ENCODE measurements around the gene AP5S1.
"Not testable (repeated sequence)": the region's sequence is repeated elsewhere in the genome, so short reads cannot be mapped to it uniquely, and the experiment has no call there.

AP5S1 gene

DNA sequence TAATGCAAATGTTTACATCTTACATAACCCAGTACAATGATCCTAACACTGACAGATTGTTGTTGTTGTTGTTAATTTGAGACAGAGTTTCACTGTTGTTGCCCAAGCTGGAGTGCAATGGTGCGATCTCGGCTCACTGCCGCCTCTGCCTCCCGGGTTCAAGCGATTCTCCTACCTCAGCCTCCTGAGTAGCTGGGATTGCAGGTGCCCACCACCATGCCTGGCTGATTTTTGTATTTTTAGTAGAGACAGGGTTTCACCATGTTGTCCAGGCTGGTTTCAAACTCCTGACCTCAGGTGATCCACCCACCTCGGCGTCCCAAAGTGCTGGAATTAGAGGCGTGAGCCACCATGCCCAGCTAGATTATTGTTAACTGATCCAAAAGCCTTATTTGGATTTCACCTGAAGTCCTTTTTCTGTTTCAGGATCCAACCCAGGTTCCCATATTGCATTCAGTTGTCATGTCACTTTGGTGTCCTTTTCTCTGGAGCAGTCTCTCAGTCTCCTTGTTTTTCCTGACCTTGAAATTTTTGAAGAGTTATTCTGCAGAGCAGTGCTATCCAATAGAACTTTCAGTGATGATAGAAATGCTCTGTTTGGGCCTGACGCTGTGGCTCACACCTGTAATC, 23.8 kb downstream of the AP5S1 start:
- H3K4me1 ChIP-seq (ENCODE audit: control insufficient read depth, insufficient read depth, low read length); DNase-seq (ENCODE audit: low read depth, low spot score); H3K36me3 ChIP-seq (ENCODE audit: control insufficient read depth, insufficient read depth, low read length); H3K27me3 ChIP-seq (ENCODE audit: control insufficient read depth, insufficient read depth, low read length); H3K4me3 ChIP-seq (ENCODE audit: low read length); H3K27ac ChIP-seq (ENCODE audit: low read length); H3K9me3 ChIP-seq (ENCODE audit: control insufficient read depth, insufficient read depth, low read length): not testable (repeated sequence)
- WGBS (ENCODE audit: insufficient coverage, insufficient read length): no CpG with 5 or more reads among the region's 9 CpGs

DNA sequence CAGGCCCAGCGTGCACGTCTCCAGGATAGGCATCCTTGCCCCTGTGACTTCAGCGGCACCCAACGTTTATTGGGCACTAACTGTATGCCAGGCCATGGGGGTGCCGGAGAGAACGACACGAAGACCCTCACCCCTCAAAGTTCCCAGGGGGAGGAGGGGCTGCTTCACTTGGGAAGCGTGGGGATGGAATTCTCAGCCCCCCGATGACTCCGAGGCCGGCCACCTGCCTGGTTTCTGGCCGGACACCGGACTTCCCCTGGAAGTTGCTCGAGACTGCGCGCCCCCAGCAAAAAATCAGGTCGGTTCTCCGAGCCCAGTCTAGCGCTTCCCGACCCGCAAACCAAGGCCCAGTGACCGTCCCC, 26.0 kb downstream of the AP5S1 start:
- Histone ChIP-seq H3K4me1 (ENCODE audit: control insufficient read depth, insufficient read depth, low read length) (peaks cover 4% of the 10 kb centered on the region), H3K36me3 (ENCODE audit: control insufficient read depth, insufficient read depth, low read length) (no peaks in the 10 kb centered on the region), H3K27ac (ENCODE audit: low read length) (no peak overlapping the region), H3K27me3 (ENCODE audit: control insufficient read depth, insufficient read depth, low read length) (no peaks in the 10 kb centered on the region), H3K4me3 (ENCODE audit: low read length) (peak overlapping the region; percentile 89), H3K9me3 (ENCODE audit: control insufficient read depth, insufficient read depth, low read length) (no peaks in the 10 kb centered on the region)
- DNase-seq (ENCODE audit: low read depth, low spot score): no peak
- no CpG with 5 or more reads among the region's 22 CpGs for WGBS (ENCODE audit: insufficient coverage, insufficient read length)

DNA sequence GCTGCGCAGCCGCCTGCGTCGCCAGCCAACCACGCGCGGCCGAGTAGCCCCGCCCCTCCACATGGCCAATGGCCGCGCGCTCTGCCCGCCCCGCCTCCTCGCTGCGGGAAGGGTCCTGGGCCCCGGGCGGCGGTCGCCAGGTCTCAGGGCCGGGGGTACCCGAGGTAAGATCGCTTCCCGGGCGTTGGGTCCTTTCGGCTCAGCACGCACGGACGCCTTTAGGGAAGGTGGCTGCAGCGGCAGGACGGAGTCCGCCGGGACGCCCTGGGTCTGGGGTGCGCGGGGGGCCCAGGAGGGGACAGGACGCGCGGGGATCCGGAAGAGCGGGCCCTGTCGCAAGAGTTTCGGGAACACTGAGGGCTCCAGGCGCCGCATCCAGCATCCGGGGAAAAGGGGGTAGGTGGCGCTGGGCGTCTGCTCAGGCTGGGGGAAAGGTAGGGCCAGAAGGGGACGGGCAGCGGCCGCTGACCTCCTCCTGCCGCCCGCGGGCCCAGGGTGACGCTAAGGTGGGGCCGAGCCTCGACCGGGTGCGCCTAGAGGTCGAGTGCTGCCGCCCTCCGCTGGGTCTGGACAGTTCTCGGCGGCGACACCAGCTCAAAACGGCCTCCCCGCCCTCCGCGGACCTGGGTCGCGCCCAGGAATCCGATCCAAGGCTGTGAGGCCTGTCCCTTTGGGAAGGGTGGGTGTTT, 26.5 kb downstream of the AP5S1 start, which contains the start of gene MAVS:
MAVS (plus strand) TSS at position 95 of the 689 bp plus-strand sequence. CDS start 7,791 bp downstream, outside the sequence.
- no peak within 1 kb of the TSS for H3K27ac ChIP-seq (ENCODE audit: low read length)
- DNase-seq (ENCODE audit: low read depth, low spot score): peak; percentile 79
- peak within 1 kb of the TSS; percentile 89 for H3K4me3 ChIP-seq (ENCODE audit: low read length)
- no CpG with 5 or more reads among the region's 72 CpGs for WGBS (ENCODE audit: insufficient coverage, insufficient read length)
- no peaks in the 10 kb centered on the region for H3K36me3 ChIP-seq (ENCODE audit: control insufficient read depth, insufficient read depth, low read length)
- no peaks in the 10 kb centered on the region for H3K9me3 ChIP-seq (ENCODE audit: control insufficient read depth, insufficient read depth, low read length)
- no peaks in the 10 kb centered on the region for H3K27me3 ChIP-seq (ENCODE audit: control insufficient read depth, insufficient read depth, low read length)
- peaks cover 4% of the 10 kb centered on the region for H3K4me1 ChIP-seq (ENCODE audit: control insufficient read depth, insufficient read depth, low read length)

- peaks cover 4% of the 10 kb centered on the region for H3K4me1 ChIP-seq (ENCODE audit: control insufficient read depth, insufficient read depth, low read length)
- H3K36me3 ChIP-seq (ENCODE audit: control insufficient read depth, insufficient read depth, low read length): no peaks in the 10 kb centered on the region
- no peak overlapping the region for H3K27ac ChIP-seq (ENCODE audit: low read length)
- WGBS (ENCODE audit: insufficient coverage, insufficient read length): no CpG with 5 or more reads among the region's 8 CpGs
- no peak for DNase-seq (ENCODE audit: low read depth, low spot score)
- H3K27me3 ChIP-seq (ENCODE audit: control insufficient read depth, insufficient read depth, low read length): no peaks in the 10 kb centered on the region
- no peaks in the 10 kb centered on the region for H3K9me3 ChIP-seq (ENCODE audit: control insufficient read depth, insufficient read depth, low read length)
- peak overlapping the region; percentile 89; the same call in 1 of the 2 replicates for H3K4me3 ChIP-seq (ENCODE audit: low read length)
Observed at GRCh38 chr20:3847429-3847940, 27.1 kb downstream of the AP5S1 start.

GRCh38 chr20:3848565-3848964, 28.2 kb downstream of the AP5S1 start:
- H3K27ac ChIP-seq (ENCODE audit: low read length): no peak overlapping the region
- no peaks in the 10 kb centered on the region for H3K27me3 ChIP-seq (ENCODE audit: control insufficient read depth, insufficient read depth, low read length)
- no peaks in the 10 kb centered on the region for H3K36me3 ChIP-seq (ENCODE audit: control insufficient read depth, insufficient read depth, low read length)
- H3K4me3 ChIP-seq (ENCODE audit: low read length): no peak overlapping the region
- no peaks in the 10 kb centered on the region for H3K9me3 ChIP-seq (ENCODE audit: control insufficient read depth, insufficient read depth, low read length)
- DNase-seq (ENCODE audit: low read depth, low spot score): no peak
- H3K4me1 ChIP-seq (ENCODE audit: control insufficient read depth, insufficient read depth, low read length): peaks cover 3% of the 10 kb centered on the region
- WGBS (ENCODE audit: insufficient coverage, insufficient read length): no CpG with 5 or more reads among the region's 1 CpG

- no peak for DNase-seq (ENCODE audit: low read depth, low spot score)
- H3K4me1 ChIP-seq (ENCODE audit: control insufficient read depth, insufficient read depth, low read length): peaks cover 1% of the 10 kb centered on the region; the same call in 1 of the 2 replicates
- no peaks in the 10 kb centered on the region for H3K27me3 ChIP-seq (ENCODE audit: control insufficient read depth, insufficient read depth, low read length)
- H3K4me3 ChIP-seq (ENCODE audit: low read length): no peak overlapping the region
- H3K36me3 ChIP-seq (ENCODE audit: control insufficient read depth, insufficient read depth, low read length): peaks cover 4% of the 10 kb centered on the region
- no CpG with 5 or more reads among the region's 4 CpGs for WGBS (ENCODE audit: insufficient coverage, insufficient read length)
- H3K27ac ChIP-seq (ENCODE audit: low read length): no peak overlapping the region
- H3K9me3 ChIP-seq (ENCODE audit: control insufficient read depth, insufficient read depth, low read length): no peaks in the 10 kb centered on the region
Observed at GRCh38 chr20:3854462-3854871, 34.1 kb downstream of the AP5S1 start.

- H3K27ac ChIP-seq (ENCODE audit: low read length): no peak overlapping the region
- no peaks in the 10 kb centered on the region for H3K9me3 ChIP-seq (ENCODE audit: control insufficient read depth, insufficient read depth, low read length)
- WGBS (ENCODE audit: insufficient coverage, insufficient read length): no CpG with 5 or more reads among the region's 14 CpGs
- H3K4me3 ChIP-seq (ENCODE audit: low read length): no peak overlapping the region
- no peaks in the 10 kb centered on the region for H3K27me3 ChIP-seq (ENCODE audit: control insufficient read depth, insufficient read depth, low read length)
- H3K36me3 ChIP-seq (ENCODE audit: control insufficient read depth, insufficient read depth, low read length): peaks cover 15% of the 10 kb centered on the region
- DNase-seq (ENCODE audit: low read depth, low spot score): no peak
- peaks cover 1% of the 10 kb centered on the region; the same call in 1 of the 2 replicates for H3K4me1 ChIP-seq (ENCODE audit: control insufficient read depth, insufficient read depth, low read length)
Observed at GRCh38 chr20:3857405-3857804, 37.1 kb downstream of the AP5S1 start.

DNA sequence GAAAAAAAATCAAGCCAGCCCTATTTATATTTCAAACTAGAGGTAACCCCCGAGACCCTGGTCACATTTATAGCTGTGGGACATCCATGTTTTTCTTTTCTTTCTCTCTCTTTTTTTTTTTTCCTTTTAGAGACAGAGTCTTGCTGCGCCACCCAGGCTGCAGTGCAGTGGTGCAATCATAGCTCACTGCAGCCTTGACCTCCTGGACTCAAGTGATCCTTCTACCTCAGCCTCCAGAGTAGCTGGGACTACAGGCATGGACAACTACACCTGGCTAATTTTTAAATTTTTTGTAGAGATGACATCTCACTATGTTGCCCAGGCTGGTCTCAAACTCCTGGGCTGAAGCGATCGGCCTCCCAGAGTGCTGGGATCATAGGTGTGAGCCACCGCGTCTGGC, 38.3 kb downstream of the AP5S1 start:
- no peaks in the 10 kb centered on the region for H3K27me3 ChIP-seq (ENCODE audit: control insufficient read depth, insufficient read depth, low read length)
- H3K4me3 ChIP-seq (ENCODE audit: low read length): no peak overlapping the region
- DNase-seq (ENCODE audit: low read depth, low spot score): no peak
- H3K36me3 ChIP-seq (ENCODE audit: control insufficient read depth, insufficient read depth, low read length): peaks cover 21% of the 10 kb centered on the region
- WGBS (ENCODE audit: insufficient coverage, insufficient read length): no CpG with 5 or more reads among the region's 6 CpGs
- no peaks in the 10 kb centered on the region for H3K9me3 ChIP-seq (ENCODE audit: control insufficient read depth, insufficient read depth, low read length)
- H3K4me1 ChIP-seq (ENCODE audit: control insufficient read depth, insufficient read depth, low read length): peaks cover 1% of the 10 kb centered on the region; the same call in 1 of the 2 replicates
- H3K27ac ChIP-seq (ENCODE audit: low read length): no peak overlapping the region

- Histone ChIP-seq H3K27ac (ENCODE audit: low read length) (no peak overlapping the region), H3K27me3 (ENCODE audit: control insufficient read depth, insufficient read depth, low read length) (no peaks in the 10 kb centered on the region), H3K36me3 (ENCODE audit: control insufficient read depth, insufficient read depth, low read length) (peaks cover 37% of the 10 kb centered on the region), H3K4me3 (ENCODE audit: low read length) (no peak overlapping the region), H3K9me3 (ENCODE audit: control insufficient read depth, insufficient read depth, low read length) (no peaks in the 10 kb centered on the region), H3K4me1 (ENCODE audit: control insufficient read depth, insufficient read depth, low read length) (no peaks in the 10 kb centered on the region; the same call in 1 of the 2 replicates)
- WGBS (ENCODE audit: insufficient coverage, insufficient read length): no CpG with 5 or more reads among the region's 7 CpGs
- DNase-seq (ENCODE audit: low read depth, low spot score): no peak
Observed at GRCh38 chr20:3861191-3861590, 40.8 kb downstream of the AP5S1 start.

DNA sequence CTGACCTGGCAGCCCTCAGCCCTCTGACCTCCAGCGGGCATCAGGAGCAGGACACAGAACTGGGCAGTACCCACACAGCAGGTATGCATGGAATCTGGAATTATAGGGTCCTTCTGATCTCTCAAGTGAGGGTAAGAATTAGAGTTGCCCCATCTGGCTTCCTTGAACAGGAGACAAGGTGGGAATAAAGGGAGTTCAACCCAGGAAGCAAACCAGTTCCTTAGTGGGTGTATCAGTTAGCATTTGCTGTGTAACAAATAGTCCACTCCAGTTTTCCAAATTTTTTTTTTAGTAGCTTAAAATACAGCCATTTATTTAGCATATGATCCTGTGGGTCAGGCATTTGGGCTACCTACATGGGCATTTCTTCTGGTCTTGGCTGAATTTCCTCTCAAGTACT, 42.0 kb downstream of the AP5S1 start:
- no peak overlapping the region for H3K4me3 ChIP-seq (ENCODE audit: low read length)
- WGBS (ENCODE audit: insufficient coverage, insufficient read length): no CpG with 5 or more reads among the region's 1 CpG
- DNase-seq (ENCODE audit: low read depth, low spot score): no peak
- no peaks in the 10 kb centered on the region for H3K27me3 ChIP-seq (ENCODE audit: control insufficient read depth, insufficient read depth, low read length)
- no peaks in the 10 kb centered on the region; the same call in 1 of the 2 replicates for H3K4me1 ChIP-seq (ENCODE audit: control insufficient read depth, insufficient read depth, low read length)
- H3K27ac ChIP-seq (ENCODE audit: low read length): no peak overlapping the region
- no peaks in the 10 kb centered on the region for H3K9me3 ChIP-seq (ENCODE audit: control insufficient read depth, insufficient read depth, low read length)
- H3K36me3 ChIP-seq (ENCODE audit: control insufficient read depth, insufficient read depth, low read length): peaks cover 37% of the 10 kb centered on the region
